Upper lobe of right lung (tissue), 1 donor: Measurements from ENCODE around the gene CREB3L4. TPM values are rescaled to one million over a fixed set of nuclear protein-coding genes. Genes with fewer than 3 reads are reported as not detected.

ENCODE experiments used
- ATAC-seq: fragments of 200-7000 bp; cut with Tn5 transposase; one replicate; pipeline ENCODE4 v1.9.1; 2020; ENCODE audit warnings: mild to moderate bottlenecking, moderate library complexity
- DNase-seq: peaks from one replicate; pipeline ENCODE4 v3.0.0-alpha.2; 2020
- H3K27ac ChIP-seq: fragments of 200-600 bp; one replicate; pipeline ENCODE4 v1.8.0; 2022
- H3K27me3 ChIP-seq: fragments of 200-600 bp; one replicate; pipeline ENCODE4 v1.8.0; 2022; ENCODE audit warnings: mild to moderate bottlenecking
- H3K36me3 ChIP-seq: fragments of 200-600 bp; one replicate; pipeline ENCODE4 v1.8.0; 2022
- H3K4me1 ChIP-seq: fragments of 200-600 bp; one replicate; pipeline ENCODE4 v1.8.0; 2022
- H3K4me3 ChIP-seq: fragments of 200-600 bp; one replicate; pipeline ENCODE4 v1.8.0; 2022; ENCODE audit warnings: mild to moderate bottlenecking
- H3K9me3 ChIP-seq: fragments of 200-600 bp; one replicate; pipeline ENCODE4 v1.8.0; 2022
- intact Hi-C: fragments of 100-400 bp; cut with DNase I; formaldehyde crosslinking; loops from one replicate; pipeline ENCODE4 v1.11.0; 2022
- total RNA-seq: library from RNA; stranded (reverse); fragmentation: NEBNext Ultra II Directional; extraction: Animal tissue kit (Norgen Biotek cat#: 25700); gene quantifications from one replicate; pipeline ENCODE4 v1.2.1, GENCODE V29; 2021
- TF ChIP-seq, protein P1 (sequence below): fragments of 200-600 bp; IDR thresholded peaks from one replicate; pipeline ENCODE4 v1.8.0; 2022; ENCODE audit warnings: antibody characterized with exemption
- donor health status: DM: no; HTN: yes; CAD: no; lungs with severe emphysema.

Gene CREB3L4
- total RNA-seq, 1 donor from 2014 or later = 10.5 TPM

DNA sequence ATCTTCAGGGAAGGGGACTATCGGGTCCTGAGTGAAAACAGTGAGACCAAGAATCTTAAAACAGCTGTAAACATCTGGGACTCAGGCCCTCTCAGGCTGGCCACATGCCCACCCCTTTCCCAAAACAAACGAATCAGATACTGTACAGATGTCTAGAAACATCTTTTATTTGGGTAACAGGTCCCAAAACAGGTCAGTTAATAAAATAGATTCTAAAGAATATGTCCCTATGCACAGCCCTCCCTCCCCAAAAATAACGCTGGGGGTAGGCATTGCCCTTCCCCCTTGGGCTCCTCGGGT lies 8.8 kb upstream of the CREB3L4 start:
- H3K27me3 ChIP-seq = no peaks in the 10 kb centered on the region
- ATAC-seq (no peak), DNase-seq (no peak)
- intact Hi-C loops = no loop called here
- H3K4me3 ChIP-seq = peak overlapping the region; percentile 88
- H3K9me3 ChIP-seq = no peaks in the 10 kb centered on the region
- H3K36me3 ChIP-seq = peaks cover 25% of the 10 kb centered on the region
- TF ChIP-seq, protein P1, sequence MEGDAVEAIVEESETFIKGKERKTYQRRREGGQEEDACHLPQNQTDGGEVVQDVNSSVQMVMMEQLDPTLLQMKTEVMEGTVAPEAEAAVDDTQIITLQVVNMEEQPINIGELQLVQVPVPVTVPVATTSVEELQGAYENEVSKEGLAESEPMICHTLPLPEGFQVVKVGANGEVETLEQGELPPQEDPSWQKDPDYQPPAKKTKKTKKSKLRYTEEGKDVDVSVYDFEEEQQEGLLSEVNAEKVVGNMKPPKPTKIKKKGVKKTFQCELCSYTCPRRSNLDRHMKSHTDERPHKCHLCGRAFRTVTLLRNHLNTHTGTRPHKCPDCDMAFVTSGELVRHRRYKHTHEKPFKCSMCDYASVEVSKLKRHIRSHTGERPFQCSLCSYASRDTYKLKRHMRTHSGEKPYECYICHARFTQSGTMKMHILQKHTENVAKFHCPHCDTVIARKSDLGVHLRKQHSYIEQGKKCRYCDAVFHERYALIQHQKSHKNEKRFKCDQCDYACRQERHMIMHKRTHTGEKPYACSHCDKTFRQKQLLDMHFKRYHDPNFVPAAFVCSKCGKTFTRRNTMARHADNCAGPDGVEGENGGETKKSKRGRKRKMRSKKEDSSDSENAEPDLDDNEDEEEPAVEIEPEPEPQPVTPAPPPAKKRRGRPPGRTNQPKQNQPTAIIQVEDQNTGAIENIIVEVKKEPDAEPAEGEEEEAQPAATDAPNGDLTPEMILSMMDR = no peak
- H3K27ac ChIP-seq = peak overlapping the region; percentile 88
- peaks cover 57% of the 10 kb centered on the region for H3K4me1 ChIP-seq

DNA sequence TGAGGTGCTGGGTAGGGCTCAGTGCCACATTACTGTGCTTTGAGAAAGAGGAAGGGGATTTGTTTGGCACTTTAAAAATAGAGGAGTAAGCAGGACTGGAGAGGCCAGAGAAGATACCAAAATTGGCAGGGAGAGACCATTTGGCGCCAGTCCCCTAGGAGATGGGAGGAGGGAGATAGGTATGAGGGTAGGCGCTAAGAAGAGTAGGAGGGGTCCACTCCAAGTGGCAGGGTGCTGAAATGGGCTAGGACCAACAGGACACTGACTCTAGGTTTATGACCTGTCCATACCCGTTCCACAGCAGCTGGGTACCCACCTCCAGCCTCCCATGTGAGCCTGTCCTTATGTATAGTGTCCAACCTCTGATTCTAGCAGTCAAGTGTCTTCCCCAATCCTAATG lies 8.2 kb upstream of the CREB3L4 start:
- H3K27me3 ChIP-seq = no peaks in the 10 kb centered on the region
- peaks cover 19% of the 10 kb centered on the region for H3K36me3 ChIP-seq
- ATAC-seq = no peak
- TF ChIP-seq, protein P1 = no peak
- DNase-seq = no peak
- peak overlapping the region; percentile 88 for H3K27ac ChIP-seq
- no peaks in the 10 kb centered on the region for H3K9me3 ChIP-seq
- intact Hi-C loops = no loop called here
- no peak overlapping the region for H3K4me3 ChIP-seq
- peaks cover 56% of the 10 kb centered on the region for H3K4me1 ChIP-seq

DNA sequence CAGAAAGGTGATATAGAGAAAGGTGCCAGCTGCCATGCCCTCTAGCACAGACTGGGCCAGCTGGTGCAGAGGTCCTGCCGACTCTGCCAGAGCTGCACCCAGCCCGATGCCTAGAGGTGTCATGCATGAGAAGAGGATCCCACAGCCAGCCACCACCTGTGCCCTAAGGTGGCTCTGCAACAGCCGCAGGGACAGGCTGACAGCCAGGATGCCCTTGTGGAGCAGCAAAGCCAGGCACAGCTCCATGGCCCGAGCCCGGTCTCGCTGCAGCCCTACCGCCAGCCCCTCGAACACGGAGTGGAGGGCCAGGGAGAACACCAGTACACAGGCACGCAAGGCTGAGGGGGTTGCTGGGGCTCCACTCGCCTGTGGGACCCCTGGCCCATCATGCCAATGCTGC lies 7.5 kb upstream of the CREB3L4 start:
- Histone ChIP-seq H3K36me3 (peaks cover 14% of the 10 kb centered on the region), H3K9me3 (no peaks in the 10 kb centered on the region), H3K4me1 (peaks cover 49% of the 10 kb centered on the region), H3K27me3 (no peaks in the 10 kb centered on the region), H3K4me3 (no peak overlapping the region), H3K27ac (peak overlapping the region; percentile 88)
- intact Hi-C loops = no loop called here
- DNase-seq (no peak), ATAC-seq (no peak)
- TF ChIP-seq, protein P1 = no peak

DNA sequence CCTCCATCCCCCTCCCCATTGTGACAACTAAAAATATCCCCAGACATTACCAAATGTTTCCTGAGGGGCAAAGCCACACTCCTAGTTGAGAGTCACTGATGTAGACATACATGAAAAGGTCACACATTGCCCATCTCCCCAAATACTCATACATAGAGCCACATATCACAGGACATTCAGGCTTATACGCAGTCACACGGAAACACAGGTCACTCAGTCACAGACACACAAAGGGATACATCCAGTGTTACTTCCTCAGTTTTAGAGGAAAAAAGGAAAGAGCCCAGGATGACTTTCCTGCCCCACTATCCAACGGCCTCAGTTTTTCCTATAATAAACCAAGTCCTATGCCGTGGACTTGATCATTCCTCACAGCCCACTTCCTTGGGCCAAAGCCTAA lies 6.3 kb upstream of the CREB3L4 start:
- peak overlapping the region; percentile 96 for H3K27ac ChIP-seq
- H3K9me3 ChIP-seq = no peaks in the 10 kb centered on the region
- H3K27me3 ChIP-seq = no peaks in the 10 kb centered on the region
- DNase-seq (no peak), ATAC-seq (no peak)
- intact Hi-C loops = no loop called here
- H3K36me3 ChIP-seq = peaks cover 14% of the 10 kb centered on the region
- peaks cover 51% of the 10 kb centered on the region for H3K4me1 ChIP-seq
- TF ChIP-seq, protein P1 = no peak
- peak overlapping the region; percentile 72 for H3K4me3 ChIP-seq

DNA sequence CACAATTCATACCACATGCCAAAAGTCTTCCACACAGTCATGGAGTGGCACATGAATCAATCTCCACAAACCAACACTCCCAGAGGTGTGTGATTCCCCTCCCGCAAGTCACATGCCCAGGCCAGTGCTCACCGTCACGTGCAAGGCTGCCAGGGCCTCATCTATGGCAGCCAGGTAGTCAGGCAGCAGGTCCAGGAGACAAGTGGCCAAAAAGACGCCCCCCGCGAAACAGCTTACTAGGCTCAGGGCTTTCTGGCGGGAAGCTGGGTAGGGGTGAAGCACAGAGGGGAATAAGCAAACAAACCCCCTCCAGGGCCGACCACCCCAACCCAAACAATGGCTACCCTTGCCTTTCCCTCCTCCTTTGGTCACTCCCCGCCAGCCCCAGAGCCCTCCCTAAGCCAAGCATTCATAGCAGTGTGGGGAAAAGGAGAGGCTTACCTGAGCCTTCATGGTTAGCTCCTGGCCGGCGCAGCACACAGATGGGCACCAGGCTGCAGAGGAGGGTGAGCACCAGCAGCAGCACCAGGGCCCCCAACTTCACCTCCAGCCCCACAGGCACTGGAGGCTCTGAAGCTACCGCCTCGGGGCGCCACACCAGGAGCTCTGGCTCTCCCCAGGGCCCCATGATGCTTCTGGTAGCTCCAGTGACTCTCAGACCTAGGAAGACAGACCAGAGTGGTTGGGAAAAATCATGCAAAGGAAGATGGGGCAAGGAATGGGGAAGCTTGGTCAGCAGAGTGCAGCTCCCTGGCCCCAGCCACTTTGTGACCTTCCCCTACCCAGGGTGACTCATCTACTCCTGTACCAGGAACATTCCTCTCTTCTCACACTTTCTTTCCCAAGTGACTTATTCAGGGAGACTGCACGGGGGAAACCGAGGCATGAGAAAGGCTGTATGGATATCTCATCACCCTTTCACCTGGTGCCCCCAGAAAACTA lies 5.3 kb upstream of the CREB3L4 start:
- TF ChIP-seq, protein P1 = no peak
- H3K36me3 ChIP-seq = peaks cover 14% of the 10 kb centered on the region
- H3K27me3 ChIP-seq = no peaks in the 10 kb centered on the region
- H3K9me3 ChIP-seq = no peaks in the 10 kb centered on the region
- intact Hi-C loops = no loop called here
- H3K27ac ChIP-seq = peak overlapping the region; percentile 96
- H3K4me1 ChIP-seq = peaks cover 46% of the 10 kb centered on the region
- peak; percentile 17 for ATAC-seq
- peak overlapping the region; percentile 72 for H3K4me3 ChIP-seq
- no peak for DNase-seq
